Cerebellar cortex (tissue), 1 donor: Measurements from ENCODE around the gene KCNJ5.
"Not testable (repeated sequence)": the region's sequence is repeated elsewhere in the genome, so short reads cannot be mapped to it uniquely, and the experiment has no call there.

Source experiments
- DNase-seq: peaks from one replicate; pipeline ENCODE4 v3.0.0-alpha.2; 2015; ENCODE audit warnings: low spot score

The KCNJ5 gene

DNA sequence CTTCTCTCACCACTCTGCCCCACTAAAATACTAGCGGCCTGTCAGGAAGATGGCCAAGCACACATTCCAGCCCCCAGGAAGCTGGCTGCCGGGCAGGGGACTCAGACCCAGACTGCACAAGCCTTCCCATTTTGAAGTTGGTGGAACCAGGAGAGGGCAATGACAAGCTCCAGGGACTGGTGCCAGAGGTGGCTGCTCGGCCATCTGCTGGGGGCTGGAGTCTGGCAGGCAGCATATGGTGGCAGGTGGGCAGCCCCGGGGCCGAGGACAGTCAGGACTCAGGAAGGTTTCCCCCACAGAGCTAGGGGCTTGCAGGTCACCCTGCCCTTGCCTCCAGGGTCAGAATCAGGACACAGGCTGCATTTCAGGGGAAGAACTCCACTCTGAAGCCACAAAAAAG, 22.6 kb downstream of the KCNJ5 start:
- peak; percentile 43 for DNase-seq

DNA sequence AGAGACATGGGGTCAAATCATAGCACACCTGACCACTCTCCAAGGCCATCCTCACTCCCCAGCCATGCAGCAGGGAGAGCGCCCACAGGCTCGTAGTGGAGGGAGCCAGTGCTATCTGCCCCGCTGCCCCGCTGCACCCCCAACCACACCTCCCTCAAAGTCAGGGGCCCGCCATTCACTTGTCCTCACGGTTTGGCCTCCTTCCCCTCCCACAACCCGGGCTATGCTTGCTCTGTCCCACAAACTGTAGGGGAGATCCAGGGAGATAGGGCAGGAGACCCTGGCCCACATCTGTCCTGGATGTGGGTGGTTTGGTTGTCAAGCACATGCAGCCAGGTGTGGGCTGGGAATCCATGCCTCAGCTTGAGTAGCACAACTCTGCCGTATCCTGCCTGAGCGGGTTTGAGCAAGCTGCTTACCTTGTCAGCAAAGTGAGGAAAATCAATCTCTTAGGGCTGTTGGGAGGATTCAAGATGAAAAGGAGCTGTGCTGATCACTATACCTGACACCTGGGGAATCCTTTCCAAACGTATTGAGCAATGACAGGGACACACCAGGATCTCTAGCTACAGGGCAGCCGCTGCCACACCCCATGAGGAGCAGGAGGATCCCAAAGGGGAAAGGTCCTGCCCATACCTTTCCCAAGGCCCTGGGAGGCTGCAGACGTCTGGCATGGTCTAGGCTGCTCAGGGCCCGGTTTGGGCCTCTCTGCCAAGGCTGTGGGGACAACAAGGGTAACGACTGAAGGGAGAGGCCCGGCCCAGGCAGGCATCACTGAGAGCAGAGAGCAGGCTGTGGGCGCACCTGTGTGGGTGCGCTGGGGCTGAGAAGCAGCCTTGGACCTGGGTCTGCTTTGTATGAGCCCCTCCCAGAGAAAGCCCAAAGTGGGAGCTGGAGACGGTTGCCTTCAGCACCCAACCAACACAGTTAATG, 23.3 kb downstream of the KCNJ5 start:
- DNase-seq = no peak

DNA sequence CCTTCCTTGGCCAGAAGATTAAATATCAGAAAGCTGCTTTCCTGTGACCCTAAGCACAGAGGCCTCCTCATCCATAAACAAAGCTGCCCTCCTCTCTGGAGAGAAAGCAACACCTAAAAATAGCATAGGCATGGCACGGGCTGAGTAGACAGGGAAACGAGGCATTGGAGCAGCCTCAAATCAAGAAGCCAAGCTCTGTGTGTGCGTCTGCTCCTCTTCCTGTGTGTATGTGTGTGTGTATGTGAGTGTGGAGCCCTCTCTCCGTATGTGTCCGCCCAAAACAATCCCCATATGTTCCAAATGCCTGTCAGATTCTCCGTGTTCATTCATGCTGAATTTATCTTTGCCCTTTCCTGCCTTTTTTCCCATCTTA, 24.0 kb downstream of the KCNJ5 start:
- peak; percentile 35 for DNase-seq

DNA sequence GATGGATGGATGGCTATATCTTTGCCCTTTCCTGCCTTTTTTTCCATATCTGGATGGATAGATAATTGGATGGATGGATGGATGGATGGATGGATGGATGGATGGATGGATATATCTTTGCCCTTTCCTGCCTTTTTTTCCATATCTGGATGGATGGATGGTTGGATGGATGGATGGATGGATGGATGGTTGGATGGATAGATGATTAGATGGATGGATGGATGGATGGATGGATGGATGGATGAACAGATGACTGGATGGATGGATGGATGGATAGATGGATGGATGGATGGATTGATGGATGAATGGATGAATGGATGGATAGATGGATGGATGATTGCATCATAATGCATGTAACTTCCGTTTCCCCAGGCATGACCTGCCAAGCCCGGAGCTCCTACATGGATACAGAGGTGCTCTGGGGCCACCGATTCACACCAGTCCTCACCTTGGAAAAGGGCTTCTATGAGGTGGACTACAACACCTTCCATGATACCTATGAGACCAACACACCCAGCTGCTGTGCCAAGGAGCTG, 24.9 kb downstream of the KCNJ5 start:
- no peak for DNase-seq

DNA sequence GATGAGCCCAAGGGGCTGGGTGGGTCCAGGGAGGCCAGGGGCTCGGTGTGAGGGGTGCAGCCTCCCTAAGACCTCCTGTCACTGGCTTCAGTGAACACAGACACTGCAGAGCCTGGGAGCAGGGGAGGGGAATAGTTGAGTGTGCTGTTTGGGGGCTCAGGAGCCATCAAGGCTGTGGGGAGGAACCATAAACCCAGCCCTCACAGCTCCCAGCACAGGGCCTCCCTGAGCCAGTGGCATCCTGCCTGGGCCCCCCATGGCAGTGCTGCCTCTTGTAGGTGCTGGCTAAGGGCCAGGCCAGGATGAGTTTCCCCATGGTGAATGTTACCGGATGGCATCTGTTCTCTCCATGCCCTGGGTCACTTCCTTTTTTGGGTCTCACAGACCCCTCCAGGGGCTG, 25.5 kb downstream of the KCNJ5 start:
- DNase-seq = no peak

DNA sequence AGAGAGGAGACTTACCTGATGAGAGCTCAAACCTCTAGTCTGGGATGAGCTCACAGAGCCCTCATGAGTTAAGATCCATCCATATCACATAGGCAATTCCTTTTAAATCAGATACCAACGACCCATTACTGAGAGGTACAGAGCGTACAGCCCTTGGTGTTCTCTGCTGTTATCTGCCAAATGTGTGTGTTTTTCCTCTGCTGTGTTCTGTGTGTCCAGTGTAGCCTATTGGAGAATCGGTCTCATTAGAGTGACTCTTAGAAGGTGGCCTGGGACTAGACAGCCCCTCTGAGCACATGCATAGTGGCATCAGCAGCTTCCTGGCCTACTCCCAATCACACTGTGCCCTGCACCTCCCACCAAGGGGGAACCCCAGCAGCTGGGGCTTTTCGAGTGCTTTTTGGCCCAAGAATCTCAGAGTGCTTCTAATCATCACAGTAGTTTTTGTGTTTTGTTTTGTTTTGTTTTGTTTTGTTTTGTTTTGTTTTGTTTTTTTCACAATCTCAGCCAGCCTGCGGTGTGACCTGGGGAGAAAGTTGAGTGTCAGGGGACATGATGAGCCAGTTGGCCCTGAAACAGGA, 26.1 kb downstream of the KCNJ5 start:
- no peak for DNase-seq

DNA sequence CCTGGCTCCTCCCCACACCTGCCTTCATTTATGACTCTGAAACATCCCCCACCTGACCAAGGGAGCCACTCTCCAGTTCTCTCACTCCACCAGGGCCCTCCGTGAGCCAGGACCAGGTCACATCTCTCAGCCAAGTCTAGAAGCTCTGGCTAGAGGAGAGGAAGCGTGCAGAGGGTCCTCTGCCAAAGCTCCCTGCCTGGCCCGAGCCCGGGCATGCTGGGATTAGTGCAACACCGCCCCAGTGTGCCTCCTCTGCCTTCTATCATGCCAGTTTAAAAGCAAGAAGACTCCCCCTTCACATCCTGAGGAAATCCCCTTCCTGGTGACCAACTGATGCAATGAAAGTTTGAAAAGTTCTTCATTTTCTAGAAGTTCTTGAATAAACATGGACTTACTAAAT, 28.1 kb downstream of the KCNJ5 start:
- DNase-seq = no peak

DNA sequence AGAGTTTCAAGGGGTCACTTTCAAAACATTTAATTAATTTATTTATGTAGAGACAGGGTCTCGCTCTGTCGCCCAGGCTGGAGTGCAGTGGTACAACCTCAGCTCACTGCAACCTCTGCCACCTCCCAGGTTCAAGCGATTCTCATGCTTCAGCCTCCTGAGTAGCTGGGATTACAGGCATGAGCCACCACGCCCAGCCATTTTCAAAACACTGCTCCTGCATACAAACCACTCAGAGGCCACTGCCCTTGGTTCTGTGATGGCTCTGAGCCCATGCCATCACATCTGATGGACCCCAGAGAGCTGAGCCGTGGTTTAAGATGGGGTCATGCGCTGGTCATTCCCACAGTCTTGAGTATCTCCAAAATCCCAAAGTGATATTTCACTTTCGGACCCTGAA, 28.5 kb downstream of the KCNJ5 start:
- not testable (repeated sequence) for DNase-seq

DNA sequence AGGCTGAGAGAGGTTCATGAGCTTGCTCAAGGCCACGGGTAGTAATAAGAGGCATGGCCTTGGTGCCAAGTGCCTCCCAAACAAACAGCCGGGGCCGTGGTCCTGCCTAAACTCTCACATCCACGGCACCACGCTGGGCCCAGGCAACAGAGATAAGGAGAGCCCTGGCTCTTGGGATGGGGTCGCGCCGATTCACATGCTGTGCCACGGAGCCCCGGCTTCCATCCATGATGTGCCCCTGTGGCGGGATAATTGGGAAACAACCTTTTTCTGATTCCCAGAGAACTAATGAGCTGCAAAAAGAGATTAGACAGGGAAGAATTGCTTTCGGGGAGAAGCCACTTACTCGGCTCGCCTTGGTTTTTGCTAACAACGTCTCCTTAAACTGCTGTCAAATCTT, 29.5 kb downstream of the KCNJ5 start:
- DNase-seq = no peak

DNA sequence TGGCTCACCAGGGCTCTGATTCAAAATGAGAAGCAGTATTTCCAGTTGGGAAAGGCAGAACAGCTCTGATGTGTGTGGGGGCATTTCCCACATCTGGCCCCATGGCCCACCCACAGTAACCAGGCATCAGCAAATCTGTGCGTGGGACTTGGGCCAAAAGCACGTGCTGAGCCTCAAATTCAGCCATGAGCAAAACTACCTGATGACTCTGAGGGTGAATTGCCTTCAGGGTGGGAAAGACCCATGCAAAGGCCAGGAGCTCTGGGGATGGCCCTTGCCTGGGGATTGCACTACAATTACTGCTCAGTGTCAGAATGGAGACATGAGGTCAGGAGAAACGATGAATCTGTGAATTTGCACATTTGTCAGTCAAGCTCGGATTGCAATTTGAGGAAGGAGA, 30.6 kb downstream of the KCNJ5 start:
- no peak for DNase-seq

DNA sequence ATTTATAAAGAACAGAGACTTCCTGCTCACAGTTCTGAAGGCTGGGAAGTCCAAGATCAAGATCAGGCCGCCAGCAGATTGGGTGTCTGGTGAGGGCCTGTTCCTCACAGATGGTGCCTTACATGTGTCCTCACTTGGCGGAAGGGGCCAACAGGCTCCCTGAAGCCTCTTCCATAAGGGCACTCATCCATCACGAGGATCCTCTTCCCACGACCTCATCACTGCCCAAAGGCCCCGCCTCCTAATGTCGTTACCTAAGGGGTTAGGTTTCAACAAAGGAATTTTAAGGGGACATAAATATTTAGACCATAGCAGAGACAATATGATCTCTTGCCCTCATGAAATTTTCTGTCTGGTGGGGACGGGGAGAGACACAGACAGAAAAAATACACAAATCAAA, 32.9 kb downstream of the KCNJ5 start:
- DNase-seq = no peak

DNA sequence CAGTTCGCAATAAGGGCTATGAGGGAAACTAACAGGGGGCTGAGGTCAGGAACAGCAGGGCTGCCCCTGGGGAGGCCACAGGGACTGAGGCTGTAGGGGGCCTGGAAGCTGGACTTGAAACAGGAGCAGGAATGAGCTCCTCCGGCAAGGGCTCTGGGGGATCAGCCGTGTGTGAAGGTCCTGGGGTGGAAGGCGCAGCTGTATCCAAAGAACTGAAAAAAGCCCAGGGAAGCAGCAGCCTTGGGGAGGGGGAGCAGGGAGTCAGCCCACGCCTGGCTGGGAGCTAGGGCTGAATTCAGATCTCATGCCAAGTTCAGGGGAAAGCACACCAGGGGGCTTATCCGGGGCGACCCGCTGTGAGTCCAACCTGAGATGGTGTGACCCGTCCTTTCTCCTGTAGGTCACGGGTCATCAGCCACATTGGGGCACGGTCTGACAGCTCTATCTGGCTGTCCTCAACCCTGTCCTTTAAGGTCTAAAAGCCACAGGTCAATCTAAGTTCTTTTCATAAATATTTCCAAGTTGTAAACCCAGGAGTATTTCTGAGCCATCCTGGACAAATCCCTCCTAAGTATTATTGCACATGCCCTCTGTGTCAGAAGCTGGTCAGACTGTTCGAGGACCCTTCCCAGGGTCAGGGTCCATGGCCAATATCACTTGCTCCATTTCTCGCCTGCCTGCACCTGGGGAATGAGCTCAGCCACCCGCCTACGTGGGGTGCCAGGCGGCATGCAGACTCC, 33.5 kb downstream of the KCNJ5 start:
- DNase-seq = no peak

DNA sequence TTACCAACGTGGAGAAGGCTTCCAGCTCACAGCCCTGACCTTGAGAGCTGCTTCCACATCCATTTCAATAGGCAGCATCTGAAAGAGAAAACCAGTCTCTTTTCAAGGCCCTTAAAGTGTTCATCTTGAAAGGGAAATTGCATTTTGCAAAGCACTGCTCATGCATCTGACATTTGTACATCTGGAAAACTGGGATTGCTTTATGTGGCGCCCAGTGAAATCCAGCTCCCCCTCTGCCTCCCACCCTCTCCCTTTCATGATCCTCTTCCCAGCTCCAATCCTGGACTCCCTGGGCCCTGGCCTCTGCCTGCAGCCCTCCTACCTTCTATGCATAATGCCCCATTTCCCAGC, 34.1 kb downstream of the KCNJ5 start:
- no peak for DNase-seq

DNA sequence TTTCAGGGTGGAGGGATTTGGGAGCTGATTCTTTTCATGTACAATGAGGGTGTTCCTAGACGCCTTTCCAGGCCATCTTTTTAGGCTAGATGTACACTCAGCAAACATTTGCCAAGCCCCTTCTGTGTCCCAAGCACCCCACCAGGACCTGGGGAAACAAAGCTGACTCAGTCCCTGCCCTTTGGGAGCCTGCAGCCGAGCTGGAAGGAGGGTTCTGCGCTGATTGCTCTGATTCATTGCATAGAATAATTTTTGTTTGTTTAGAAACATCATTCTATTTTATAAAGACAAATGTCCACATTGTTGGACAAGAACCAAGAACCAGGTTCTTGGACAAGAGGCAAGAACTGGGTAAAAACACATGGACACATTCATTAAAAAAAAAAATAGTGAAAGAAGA, 34.8 kb downstream of the KCNJ5 start:
- no peak for DNase-seq

DNA sequence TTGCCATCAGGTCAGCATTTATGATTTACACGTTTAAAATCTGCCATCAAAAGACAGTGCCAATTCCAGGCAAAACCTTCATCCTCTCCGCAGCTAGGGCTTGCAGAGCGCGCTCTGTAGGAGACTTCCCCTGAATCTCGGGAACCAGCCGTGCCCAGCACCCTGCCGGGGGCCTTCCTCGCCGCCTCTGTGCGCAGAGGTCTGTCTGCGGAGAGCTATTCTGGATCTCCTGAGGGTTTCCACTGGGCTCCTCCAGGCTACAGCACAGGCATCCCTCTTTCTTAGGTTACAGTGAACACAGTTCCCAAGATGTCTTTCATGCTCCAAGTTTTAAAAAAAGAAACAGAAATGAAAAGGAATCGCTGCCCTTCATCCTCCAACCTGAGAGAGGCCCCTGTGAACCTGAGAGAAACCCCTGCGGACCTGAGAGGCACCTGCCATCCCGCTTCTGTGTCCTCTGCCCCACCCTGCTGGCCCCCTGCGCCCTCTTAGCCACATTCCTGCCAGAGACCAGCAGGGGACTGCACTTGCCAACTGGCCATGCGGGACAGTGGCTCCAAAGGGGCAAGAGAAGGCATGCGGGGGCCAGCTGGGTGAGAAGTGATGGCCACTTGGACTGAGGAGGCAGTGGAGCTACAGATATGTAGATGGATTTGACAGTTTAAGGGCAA, 35.4 kb downstream of the KCNJ5 start:
- DNase-seq = no peak

DNA sequence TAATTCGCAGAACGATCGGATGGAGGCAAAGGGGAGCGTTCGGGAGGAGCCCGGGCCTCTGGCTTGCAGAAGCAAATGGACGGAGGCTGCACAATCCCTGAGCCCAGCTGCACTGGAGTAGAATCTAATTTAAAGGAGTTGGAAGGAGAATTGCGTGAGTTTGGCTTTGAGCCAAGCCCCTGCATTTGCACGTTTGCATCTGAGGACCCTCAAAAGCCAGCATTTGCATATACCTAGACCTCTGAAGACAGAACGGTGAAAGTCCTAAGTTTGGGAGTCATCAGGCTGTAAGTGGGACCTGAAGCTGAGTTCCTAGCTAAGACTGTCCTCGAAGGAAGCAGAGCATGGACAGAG, 35.9 kb downstream of the KCNJ5 start:
- DNase-seq = no peak

DNA sequence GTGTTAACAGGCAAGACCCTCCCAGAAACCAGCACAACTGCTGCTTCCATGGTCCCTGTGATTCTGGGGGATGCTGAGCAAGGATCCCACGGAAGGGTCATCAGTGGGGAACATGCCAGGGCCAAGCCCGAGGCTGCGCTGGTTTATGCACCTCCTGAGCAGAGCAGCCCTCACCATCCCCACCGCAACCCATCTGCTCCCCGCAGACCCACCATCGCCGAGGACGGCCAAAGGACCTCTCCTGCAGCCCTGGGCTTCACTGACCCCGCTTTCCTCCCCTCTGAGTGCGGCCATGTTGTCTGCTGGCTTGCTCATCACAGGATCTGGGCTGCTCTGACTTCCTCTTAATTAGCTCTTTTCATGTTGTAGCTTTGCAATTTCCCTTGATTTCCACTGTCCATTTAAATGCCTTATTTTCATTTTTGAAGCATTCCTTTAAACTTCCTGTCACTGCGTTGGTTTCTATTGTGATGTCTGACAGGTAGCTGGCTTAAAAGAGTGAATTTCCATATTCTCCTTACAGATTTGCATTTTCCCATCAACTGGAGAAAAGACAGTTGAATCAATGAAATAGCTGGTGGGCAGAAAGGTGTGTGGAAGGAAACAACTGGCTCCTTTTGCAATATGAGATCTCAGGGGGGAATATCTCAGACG, 36.7 kb downstream of the KCNJ5 start:
- no peak for DNase-seq

DNA sequence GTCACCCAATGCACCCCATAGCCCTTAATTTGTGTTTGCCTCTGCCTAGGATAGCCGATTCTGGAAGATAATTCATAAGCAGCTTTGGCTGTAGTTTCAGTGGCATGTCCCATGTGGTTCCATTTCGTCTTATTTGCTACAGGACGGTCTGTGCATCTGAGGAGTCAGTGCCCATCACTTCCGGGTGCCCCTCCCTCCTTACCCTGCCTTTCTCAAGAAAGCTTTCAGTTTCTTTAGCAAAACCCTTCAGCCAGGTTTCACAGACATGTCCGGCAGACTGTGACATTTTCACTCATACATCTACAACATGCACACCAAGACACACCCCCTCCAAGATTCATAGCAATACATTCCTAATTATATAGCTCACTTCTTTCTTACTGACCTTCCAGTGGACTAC, 37.2 kb downstream of the KCNJ5 start:
- no peak for DNase-seq

DNA sequence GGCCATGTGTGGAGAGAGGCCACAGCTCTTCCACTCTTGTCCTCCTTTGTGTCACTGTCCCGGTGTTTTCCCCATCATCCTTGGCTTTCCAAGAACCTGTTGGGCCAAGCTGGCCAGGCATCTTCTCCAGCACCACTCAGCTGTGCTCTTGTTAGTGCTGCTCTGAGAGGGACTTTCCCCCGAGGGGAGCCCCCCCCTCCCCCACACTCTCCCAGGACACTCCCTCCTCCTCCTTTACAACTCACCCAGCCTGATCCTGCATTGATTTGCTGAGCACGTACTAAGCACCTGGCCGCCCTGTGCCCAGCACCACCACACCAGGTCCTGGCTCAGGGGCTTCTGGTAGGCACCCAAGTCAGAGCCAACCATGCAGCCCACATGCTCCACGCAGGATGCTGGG, 38.3 kb downstream of the KCNJ5 start:
- DNase-seq = no peak

DNA sequence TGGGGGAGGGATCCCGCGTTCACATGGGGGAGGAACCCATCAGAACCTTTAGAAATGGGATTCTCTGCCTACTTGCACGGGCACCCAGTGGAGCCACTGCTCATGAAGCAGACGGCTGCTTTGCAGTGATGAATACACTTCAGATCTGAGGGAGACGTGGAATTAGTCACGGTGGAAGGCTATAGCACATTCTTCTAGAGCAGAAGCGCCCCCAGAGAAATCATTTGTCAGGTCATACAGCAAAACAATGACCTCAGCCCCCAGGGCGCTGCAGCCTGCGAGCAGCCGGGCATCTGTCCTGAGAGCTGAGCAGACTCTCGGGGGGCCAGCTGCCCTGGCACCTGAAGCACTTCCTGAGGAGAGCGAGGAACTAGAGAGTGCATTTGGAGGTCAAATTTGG, 38.8 kb downstream of the KCNJ5 start:
- no peak for DNase-seq

DNA sequence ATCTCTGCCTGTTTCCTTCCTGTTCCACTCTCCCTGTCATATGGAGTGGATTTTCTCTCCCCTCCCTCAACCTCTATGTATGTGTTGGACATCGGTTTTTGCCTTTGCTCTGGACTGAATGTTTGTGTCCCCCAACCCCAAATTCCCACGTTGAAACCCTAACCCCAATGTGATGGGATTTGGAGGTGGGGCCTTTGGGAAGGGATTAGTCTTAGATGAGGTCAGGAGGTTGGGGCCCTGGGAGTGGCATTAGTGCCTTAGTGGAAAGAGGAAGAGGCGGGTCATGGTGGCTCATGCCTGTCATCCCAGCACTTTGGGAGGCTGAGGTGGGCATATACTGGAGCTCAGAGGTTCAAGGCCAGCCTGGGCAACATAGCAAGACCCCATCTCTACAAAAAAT, 39.9 kb downstream of the KCNJ5 start:
- no peak for DNase-seq

DNA sequence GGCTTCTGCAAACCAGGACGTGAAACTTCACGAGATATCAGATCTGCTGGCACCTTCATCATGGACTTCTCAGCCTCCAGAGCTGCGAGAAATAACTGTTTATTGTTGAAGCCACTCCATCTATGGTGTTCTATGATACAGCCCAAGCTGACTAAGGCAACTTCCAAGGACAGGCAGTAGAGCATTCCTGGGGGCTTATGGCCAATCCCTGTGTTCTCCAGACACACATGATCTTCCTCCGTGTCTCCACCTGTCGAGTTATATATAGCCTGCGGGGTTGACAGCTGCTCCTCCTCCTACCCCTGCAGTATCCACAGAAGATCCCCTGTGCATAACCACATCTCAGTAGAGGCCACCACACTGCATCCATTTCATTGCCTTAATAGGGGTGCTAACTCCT, 40.5 kb downstream of the KCNJ5 start:
- no peak for DNase-seq
